Activated naive CD8-positive, alpha-beta T cell treated with anti-CD3 and anti-CD28 coated beads, Interleukin-2, amount 50 U/mL, for 16 hours (primary cell): ENCODE measurements around the gene CORO7.

Source experiments
- DNase-seq: peaks from one replicate; pipeline ENCODE4 v3.0.0-alpha.2; 2020; ENCODE audit warnings: low read depth, low spot score

The CORO7 gene

GRCh38 chr16:4384509-4384942, 31.9 kb downstream of the CORO7 start:
- DNase-seq: no peak

- DNase-seq: no peak
Measured at GRCh38 chr16:4383591-4384444, 32.6 kb downstream of the CORO7 start.

GRCh38 chr16:4382795-4383357, 33.5 kb downstream of the CORO7 start:
- no peak for DNase-seq

- no peak for DNase-seq
Measured at GRCh38 chr16:4381935-4382794, 34.2 kb downstream of the CORO7 start.

DNA sequence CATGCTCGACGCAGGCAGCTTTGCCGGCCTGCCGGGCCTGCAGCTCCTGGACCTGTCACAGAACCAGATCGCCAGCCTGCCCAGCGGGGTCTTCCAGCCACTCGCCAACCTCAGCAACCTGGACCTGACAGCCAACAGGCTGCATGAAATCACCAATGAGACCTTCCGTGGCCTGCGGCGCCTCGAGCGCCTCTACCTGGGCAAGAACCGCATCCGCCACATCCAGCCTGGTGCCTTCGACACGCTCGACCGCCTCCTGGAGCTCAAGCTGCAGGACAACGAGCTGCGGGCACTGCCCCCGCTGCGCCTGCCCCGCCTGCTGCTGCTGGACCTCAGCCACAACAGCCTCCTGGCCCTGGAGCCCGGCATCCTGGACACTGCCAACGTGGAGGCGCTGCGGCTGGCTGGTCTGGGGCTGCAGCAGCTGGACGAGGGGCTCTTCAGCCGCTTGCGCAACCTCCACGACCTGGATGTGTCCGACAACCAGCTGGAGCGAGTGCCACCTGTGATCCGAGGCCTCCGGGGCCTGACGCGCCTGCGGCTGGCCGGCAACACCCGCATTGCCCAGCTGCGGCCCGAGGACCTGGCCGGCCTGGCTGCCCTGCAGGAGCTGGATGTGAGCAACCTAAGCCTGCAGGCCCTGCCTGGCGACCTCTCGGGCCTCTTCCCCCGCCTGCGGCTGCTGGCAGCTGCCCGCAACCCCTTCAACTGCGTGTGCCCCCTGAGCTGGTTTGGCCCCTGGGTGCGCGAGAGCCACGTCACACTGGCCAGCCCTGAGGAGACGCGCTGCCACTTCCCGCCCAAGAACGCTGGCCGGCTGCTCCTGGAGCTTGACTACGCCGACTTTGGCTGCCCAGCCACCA, 35.1 kb downstream of the CORO7 start:
- no peak for DNase-seq

DNA sequence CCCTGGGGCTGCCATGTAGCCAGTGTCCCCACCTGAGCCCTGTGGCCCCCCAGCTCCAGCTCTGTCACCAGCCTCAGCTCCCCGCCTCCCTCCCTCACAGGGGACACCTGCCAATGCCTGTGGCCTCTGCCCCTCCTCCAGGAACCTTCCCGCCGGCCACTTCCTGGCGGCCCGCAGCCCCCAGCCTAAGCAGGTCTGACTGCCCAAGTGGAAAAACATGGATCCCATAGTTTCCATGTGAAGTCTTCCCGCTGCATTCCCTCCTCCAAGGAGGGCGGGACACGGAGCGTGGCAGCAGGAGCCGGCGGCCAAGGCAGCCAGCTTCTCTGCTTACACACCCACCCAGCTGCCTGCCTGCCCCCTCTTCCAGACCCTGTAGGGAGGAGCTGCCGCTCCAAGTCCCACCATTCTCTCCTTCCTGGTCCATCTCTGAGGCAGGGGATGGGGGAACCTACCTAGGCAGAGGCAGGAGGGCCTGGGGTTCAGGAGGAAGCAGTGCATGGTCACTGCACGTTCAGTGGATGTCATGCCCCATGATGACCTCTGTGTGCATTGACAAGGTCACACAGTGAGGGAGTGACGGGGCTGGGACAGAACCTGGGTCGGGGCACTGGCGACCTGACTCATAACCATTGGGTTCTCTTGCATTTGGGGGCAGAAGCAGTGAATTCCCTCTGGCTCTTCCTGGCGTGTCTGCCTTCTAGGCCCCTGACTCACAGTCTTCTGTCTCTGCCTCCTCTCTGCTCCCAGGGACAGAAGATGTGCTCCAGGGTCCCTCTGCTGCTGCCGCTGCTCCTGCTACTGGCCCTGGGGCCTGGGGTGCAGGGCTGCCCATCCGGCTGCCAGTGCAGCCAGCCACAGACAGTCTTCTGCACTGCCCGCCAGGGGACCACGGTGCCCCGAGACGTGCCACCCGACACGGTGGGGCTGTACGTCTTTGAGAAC, 36.0 kb downstream of the CORO7 start:
- no peak for DNase-seq

GRCh38 chr16:4378999-4379690, 37.3 kb downstream of the CORO7 start:
- no peak for DNase-seq

DNA sequence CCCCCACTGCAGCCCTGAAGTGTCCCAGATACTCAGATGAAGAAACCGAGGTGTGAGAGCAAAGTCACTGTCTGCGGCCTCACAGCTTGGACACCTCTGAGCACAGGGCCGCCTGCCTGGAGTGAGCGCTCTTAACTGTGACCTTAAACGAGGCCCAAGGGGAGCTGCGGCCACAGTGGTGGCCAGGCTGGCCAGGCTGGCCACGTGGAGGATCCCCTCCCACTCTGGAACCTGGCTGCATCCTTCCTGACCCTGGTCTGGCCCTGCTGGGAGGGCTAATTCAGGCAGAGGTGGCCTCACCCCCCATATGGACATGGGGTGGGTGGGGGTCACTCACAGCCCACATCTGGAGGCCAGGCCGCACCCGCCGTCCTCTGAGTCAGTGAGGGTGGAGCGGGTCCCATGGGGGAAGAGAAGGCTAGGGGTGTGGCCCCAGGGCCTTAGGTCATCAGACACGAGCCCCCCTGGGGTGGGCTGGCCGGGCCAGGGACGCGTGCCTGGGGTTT, 38.2 kb downstream of the CORO7 start:
- no peak for DNase-seq

DNA sequence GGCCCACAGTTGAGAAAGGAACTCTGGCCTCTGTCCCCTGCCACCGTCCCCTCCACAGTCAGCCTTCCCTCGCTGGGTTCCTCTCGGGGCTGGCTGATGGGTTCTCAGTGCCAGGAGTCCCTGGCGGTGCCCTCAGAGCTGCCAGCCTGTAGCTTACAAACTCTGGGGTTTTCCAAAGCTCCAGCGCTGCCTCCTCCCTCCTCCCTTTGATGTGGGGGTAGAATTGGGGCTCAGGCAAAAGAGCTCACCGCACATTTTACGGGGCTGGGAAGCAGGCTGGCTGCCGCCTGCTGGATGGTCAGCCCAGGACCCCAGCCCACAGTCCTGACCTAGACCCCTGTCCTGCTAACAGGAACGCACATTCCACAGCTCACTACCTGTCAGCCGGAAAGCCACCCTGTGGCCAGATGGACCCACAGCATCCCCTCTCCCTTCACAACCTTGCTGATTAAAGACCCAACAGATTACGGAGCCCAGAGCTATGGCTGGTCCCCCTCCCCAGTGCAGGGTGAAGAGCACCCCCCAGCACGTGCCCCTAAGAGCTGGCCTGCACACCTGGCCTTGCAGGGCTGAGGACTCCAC, 38.7 kb downstream of the CORO7 start:
- DNase-seq: no peak

DNA sequence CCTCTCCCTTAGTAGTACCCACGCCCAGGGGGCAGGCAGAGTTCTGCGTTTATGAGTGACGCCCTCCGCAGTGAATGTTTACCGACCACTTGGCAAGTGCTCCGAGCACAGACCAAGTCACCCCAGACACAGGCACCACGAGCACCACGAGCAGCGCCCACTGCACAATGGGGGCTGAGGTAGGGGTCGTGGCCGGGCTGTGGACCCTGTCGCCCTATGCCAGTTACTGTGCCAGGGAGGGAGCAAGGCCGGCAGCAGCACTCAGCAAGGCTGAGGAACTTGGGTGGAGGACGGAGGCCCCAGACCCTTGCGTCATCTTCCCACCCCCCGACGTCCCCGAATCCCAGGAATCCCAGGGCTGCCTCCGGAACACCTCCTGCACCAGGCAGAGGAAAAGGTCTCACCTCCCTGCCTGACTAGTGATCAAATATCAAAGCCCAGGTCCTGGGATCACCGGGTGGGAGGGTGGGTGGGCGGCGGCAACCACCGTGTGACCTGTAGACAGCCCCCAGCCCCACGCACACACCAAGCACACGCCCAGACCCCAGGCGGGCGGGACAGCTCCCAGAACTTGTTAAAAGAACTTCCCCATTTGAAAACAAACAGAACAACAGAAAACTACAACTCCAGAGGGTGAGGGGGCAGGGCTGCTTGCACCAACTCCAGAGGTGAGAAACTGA, 39.4 kb downstream of the CORO7 start:
- DNase-seq: no peak

DNA sequence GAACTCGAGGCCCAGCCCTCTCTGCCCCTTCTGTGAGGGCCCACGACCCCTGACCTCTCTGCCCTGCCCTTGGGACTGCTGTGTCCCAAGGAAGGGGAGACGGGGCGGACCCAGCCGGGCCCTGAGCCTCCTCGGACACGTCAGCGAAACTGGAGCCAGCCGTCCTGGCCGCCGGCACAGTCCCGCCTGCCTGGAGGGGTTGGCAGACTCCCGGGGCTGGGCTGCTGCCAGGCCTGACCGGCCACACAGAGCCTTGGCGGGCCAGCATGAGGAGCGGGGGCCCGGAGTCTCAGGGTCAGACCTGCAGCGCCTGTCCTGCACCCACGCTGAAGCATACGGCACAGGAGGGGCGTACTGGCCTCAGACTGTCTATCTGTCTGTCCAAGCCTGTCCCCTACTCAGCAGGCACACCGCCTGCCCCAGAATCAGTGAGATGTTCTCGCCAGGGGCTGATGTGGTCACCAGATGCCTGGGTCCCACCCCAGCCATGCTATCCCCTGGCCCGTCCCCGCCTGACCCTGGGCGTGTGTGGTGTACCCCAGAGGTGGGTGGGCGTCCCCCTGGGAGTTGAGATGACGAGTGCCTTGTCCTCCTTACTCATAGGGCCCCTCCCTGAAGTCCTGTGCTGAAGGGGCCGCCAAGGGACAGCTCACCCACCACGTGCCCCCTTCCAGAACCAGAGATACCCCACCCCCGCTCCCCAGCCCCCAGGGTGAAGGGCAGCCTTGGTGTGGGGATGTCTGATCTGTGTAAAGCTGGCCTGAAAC, 40.1 kb downstream of the CORO7 start:
- no peak for DNase-seq

- DNase-seq: no peak
Measured at GRCh38 chr16:4375717-4376116, 40.7 kb downstream of the CORO7 start.

DNA sequence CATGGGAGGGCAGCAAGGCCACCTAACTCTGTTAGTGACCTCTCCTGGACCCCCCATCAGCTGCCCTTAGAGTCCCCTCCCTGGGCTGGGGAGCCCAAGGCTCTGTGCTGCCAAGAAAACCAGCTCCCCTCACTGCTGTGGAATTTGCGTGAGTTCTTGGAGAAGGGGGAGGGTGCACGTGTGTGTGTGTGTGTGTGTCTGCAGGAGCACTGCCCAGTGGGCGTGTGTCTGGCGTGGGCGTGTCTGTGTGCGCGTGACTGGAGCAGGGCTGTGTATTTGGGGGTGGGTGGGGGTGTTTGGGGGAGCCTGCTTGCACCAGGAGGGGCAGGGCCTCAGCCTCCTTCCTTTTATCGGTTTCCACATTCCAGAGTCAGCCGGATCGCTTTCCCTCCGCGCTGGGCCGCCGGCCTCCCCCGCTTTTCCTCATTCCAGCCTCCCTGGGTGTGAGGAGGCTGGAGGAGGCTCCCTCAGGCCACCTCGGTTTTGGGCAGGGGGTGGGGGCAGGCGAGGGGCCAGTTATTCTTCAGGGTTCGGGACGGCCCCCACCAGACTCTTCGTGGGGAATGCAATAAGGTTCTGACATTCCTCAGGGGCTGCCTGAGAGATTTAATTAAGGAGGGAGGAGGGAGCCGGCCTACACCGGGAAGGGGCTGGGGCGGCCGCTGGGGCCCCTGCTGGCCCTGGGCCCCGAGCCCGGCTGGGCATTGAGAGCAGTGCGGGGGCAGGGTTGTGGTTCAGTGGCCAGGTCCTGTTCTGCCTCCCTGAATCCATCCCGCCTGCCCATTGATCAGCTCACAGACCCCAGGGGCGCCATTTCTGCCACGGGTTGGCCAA, 42.3 kb downstream of the CORO7 start:
- no peak for DNase-seq

DNA sequence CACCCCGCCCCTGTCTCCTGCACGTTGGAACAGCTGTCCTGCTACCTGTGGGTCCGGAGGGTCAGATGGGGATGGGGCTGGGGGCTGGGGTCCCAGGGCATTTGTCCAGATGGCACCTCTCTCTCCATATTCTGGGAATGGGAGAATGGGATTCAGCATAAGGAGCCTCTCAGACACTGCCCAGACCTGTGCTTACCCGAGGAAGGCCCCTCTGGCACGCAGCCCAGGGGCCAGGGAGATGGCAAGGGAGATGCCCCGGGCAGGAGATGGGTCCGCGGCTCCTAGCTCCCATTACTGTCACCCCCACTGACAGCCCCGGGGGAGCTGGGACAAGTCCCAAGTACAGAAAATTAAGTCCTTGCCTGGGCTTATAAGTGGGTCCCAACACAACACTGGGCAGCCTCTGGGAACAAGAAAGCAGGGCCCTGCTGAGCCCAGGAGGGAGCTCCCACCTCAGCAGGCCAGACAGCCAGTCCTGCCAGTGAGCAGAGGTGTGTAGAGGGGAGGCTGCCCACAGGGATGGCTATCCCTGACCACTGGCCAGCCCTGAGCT, 43.0 kb downstream of the CORO7 start:
- DNase-seq: no peak

- DNase-seq: no peak
Measured at GRCh38 chr16:4372578-4373355, 43.6 kb downstream of the CORO7 start.
